ENCODE measurements around the gene CGB1. TPM values are rescaled to one million over a fixed set of nuclear protein-coding genes. Genes with fewer than 3 reads are reported as not detected.
A peak's percentile ranks its signal among the peaks of the same experiment; 100 is the strongest.
"Not testable (repeated sequence)": the region's sequence is repeated elsewhere in the genome, so short reads cannot be mapped to it uniquely, and the experiment has no call there.

CGB1 gene
- total RNA-seq, 3 donors from 2014 or later = not detected

GRCh38 chr19:49061445-49061844, 24.8 kb upstream of the CGB1 start:
- no peak for TF ChIP-seq CTCF (IDR thresholded peaks at IDR 0.05)
- no peaks in the 10 kb centered on the region for H3K9me3 ChIP-seq
- intact Hi-C loops (cut with DNase I, micrococcal nuclease) = no loop called here
- H3K36me3 ChIP-seq (ENCODE audit: low read depth) = no peaks in the 10 kb centered on the region
- peaks cover 18% of the 10 kb centered on the region for H3K4me1 ChIP-seq (ENCODE audit: low read depth)
- H3K4me3 ChIP-seq = no peak overlapping the region
- DNase-seq (no peak), ATAC-seq (no peak)

DNA sequence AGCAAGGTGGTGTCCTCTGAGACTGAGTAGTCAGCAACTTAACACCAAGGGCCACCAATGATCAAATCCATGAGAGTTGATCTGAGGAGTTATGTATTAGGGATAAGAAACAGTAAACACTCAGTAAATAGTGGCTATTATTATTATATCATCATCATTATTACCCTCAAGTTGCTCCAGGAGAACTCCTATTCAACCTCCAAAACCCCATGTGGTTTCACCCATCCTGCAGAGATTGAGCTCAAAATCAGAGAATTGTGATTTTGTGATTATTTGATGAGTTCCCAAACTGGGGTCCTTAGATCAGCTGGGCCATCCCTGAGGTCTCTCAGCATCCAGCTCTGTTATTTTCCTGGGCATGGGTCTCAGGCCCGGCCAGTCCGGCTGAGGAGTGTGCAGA, 24.3 kb upstream of the CGB1 start:
- DNase-seq = no peak
- no peaks in the 10 kb centered on the region for H3K36me3 ChIP-seq (ENCODE audit: low read depth)
- ATAC-seq = no peak
- intact Hi-C loops (cut with DNase I, micrococcal nuclease) = no loop called here
- H3K4me3 ChIP-seq = no peak overlapping the region
- peaks cover 18% of the 10 kb centered on the region for H3K4me1 ChIP-seq (ENCODE audit: low read depth)
- TF ChIP-seq CTCF (IDR thresholded peaks at IDR 0.05) = no peak
- H3K9me3 ChIP-seq = no peaks in the 10 kb centered on the region

- Histone ChIP-seq H3K4me3 (no peak overlapping the region), H3K4me1 (ENCODE audit: low read depth) (peaks cover 13% of the 10 kb centered on the region), H3K9me3 (no peaks in the 10 kb centered on the region), H3K36me3 (ENCODE audit: low read depth) (no peaks in the 10 kb centered on the region)
- intact Hi-C loops (cut with DNase I, micrococcal nuclease) = no loop called here
- no peak for DNase-seq
- TF ChIP-seq CTCF (IDR thresholded peaks at IDR 0.05) = no peak
- no peak for ATAC-seq
Observed at GRCh38 chr19:49059053-49059452, 22.4 kb upstream of the CGB1 start.

GRCh38 chr19:49058562-49058961, 21.9 kb upstream of the CGB1 start:
- no peak for TF ChIP-seq CTCF (IDR thresholded peaks at IDR 0.05)
- intact Hi-C loops (cut with DNase I, micrococcal nuclease) = no loop called here
- Histone ChIP-seq H3K4me1 (ENCODE audit: low read depth) (peaks cover 13% of the 10 kb centered on the region), H3K36me3 (ENCODE audit: low read depth) (no peaks in the 10 kb centered on the region), H3K4me3 (no peak overlapping the region), H3K9me3 (no peaks in the 10 kb centered on the region)
- DNase-seq = peak in 1 of 3 donors; percentile 23
- ATAC-seq = no peak

GRCh38 chr19:49057636-49058234, 21.0 kb upstream of the CGB1 start, which contains the start of gene CGB7:
TSS of gene CGB7 (minus strand) at chr19:49057749. CDS start at chr19:49055375, 2,374 bp downstream.
- Histone ChIP-seq H3K36me3 (ENCODE audit: low read depth) (no peaks in the 10 kb centered on the region), H3K4me3 (no peak within 1 kb of the TSS), H3K4me1 (ENCODE audit: low read depth) (peaks cover 13% of the 10 kb centered on the region), H3K9me3 (no peaks in the 10 kb centered on the region)
- DNase-seq = peak; percentile 75 to 87 (median 86)
- intact Hi-C loops (cut with DNase I, micrococcal nuclease) = no loop called here
- ATAC-seq = peak; percentile 82
- TF ChIP-seq CTCF (IDR thresholded peaks at IDR 0.05) = no peak

DNA sequence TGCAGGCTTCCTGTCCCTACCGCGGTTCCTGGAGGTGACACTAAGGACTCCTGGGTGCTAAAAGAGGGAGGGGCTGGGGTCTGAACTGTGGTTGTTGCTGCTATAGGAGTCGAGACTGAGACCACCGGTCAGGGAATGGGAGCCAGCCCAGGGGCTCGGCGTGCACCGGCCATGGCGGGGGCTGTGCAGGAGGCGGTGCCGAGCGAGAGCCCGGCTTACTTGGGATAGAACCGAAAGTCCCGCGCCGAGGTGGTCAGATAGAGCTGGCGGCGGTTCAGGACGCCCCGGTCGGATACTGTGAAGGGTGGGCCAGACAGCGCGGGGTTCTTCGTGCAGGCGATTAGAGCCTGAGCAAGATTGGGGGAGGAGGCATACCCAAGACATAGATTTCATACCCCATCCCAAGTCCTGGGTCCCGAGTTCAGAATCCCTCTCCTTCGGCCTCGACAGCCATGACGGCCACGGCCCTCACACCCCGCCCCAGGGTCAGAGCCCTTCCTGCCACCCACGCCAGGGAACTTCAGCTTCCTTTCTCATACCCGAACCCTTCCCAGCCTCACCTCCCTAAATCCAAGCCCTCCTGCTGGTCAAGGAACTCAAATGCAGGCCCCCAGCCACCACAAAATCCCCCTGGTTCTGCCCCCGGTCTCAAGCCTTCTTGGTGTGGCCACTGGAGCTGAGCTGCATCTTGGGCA, 20.4 kb upstream of the CGB1 start:
- DNase-seq; H3K4me3 ChIP-seq; H3K36me3 ChIP-seq (ENCODE audit: low read depth); intact Hi-C loops (cut with DNase I, micrococcal nuclease); H3K9me3 ChIP-seq: not testable (repeated sequence)
- ATAC-seq = peak; percentile 25
- H3K4me1 ChIP-seq (ENCODE audit: low read depth) = peaks cover 13% of the 10 kb centered on the region

Data from mucosa of descending colon (tissue), 3 donors.